ENCODE results near the gene PCK1. TPM values are rescaled to one million over a fixed set of nuclear protein-coding genes. Genes with fewer than 3 reads are reported as not detected.

The PCK1 gene
- total RNA-seq, 1 donor: not detected

Other genes starting within 250 kb of the PCK1 start
- gene SPO11, start 231.3 kb upstream of the PCK1 start, total RNA-seq: not detected
- gene RAE1, start 209.9 kb upstream of the PCK1 start, total RNA-seq: 37.6 TPM
- gene RBM38, start 169.7 kb upstream of the PCK1 start, total RNA-seq: 242 TPM
- gene CTCFL, start 36.0 kb upstream of the PCK1 start, total RNA-seq: not detected
- gene ZBP1, start 59.3 kb downstream of the PCK1 start, total RNA-seq: 14.7 TPM
- gene PMEPA1, start 148.9 kb downstream of the PCK1 start, total RNA-seq: 1.0 TPM

Measured in mononuclear cell (primary cell).